H1 (cell line): Measurements from ENCODE around the gene ACAP3. TPM values are rescaled to one million over a fixed set of nuclear protein-coding genes. Genes with fewer than 3 reads are reported as not detected.

Experiments used
- CBX5 ChIP-seq: fragments of 300-800, 300-1000 bp; sonication (generic); IDR thresholded peaks from 2 replicates; pipeline ENCODE4 v1.7.1; 2016; ENCODE audit warnings: antibody characterized with exemption, low read length, low read depth
- CBX8 ChIP-seq: fragments of 300-800, 300-1000 bp; sonication (generic); IDR thresholded peaks from 2 replicates; pipeline ENCODE4 v1.7.1; 2016; ENCODE audit warnings: low read depth, low read length, borderline replicate concordance
- CEBPB ChIP-seq: IDR thresholded peaks from 2 replicates; pipeline ENCODE4 v1.6.1; 2012; ENCODE audit warnings: low read depth, low read length
- FOSL1 ChIP-seq: IDR thresholded peaks from 2 replicates; pipeline ENCODE4 v1.6.1; 2011; ENCODE audit warnings: mild to moderate bottlenecking, low read depth, low read length, moderate library complexity; ENCODE audit not compliant: insufficient read depth
- SIN3A ChIP-seq, 2 experiments: IDR thresholded peaks in 1 of 2; conservative IDR thresholded peaks in 1 of 2; 2 replicates each; pipeline ENCODE4 v1.6.1; 2011 to 2012; ENCODE audit warnings: low read length in 2 of 2, improper control_type of control experiment in 1 of 2, low read depth in 1 of 2, mild to moderate bottlenecking in 1 of 2
- polyA plus RNA-seq, 7 experiments: library from polyadenylated mRNA; depleted of rRNA in 3 of 7; stranded (reverse) in 5 of 7; unstranded in 2 of 7; fragments of >200 nt in 5 of 7; fragments of 200-250 nt in 2 of 7; gene quantifications; 1 replicate in 5 of 7; 2 replicates in 1 of 7; 4 replicates in 1 of 7; pipeline versions ENCODE4 v1.2.1 to v1.2.3, GENCODE V29; 2011 to 2013; ENCODE audit warnings: missing spikeins in 2 of 7, mixed read lengths in 2 of 7
- total RNA-seq: library from RNA; stranded (reverse); fragmentation: NEBNext Ultra II Directional; extraction: Animal tissue kit (Norgen Biotek cat#: 25700); gene quantifications from 2 replicates; pipeline ENCODE4 v1.2.1, GENCODE V29; 2021

The ACAP3 gene
- total and polyA plus RNA-seq, 2 of the 8 experiments (the other 6 are each of a cell fraction or from before 2014, with no cell fraction given): 14.8 to 28.3 TPM

DNA sequence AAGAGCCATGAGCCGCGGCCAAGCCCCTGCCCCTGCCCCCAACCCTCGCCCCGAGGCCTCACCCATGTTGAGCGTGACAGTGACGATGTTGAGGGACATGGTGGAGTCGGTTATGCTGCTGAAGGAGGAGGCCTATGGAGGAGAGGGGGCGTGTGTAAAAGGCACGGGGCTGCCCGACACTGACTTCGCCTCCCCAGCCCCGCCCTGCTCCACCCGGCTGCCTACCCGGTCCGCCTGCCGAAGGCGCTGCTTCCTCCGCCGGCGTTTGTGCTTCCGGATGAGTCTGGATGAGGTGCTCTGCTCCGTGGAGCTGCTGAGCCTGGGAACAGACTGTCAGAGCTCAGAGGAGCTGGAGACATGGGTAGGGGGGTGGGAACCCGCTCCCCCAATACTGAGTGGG, 32.5 kb upstream of the ACAP3 start (continued):
- no peak for TF ChIP-seq CEBPB
- no peak for TF ChIP-seq SIN3A (conservative IDR thresholded peaks at IDR 0.05 in 1 of 2, IDR thresholded peaks at IDR 0.05 in 1 of 2; ENCODE audit: low read depth in 1 of 2, low read length in 2 of 2)
- TF ChIP-seq FOSL1: no peak
- TF ChIP-seq CBX8: no peak
- TF ChIP-seq CBX5: no peak
